ENCODE results near the gene LY6G5C. TPM values are rescaled to one million over a fixed set of nuclear protein-coding genes. Genes with fewer than 3 reads are reported as not detected.

LY6G5C gene, protein sequence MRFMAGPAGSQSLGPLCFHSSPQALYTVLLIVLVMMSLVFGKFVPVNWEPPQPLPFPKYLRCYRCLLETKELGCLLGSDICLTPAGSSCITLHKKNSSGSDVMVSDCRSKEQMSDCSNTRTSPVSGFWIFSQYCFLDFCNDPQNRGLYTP
- total RNA-seq (ENCODE audit: unreplicated experiment): 13.8 TPM
- long read RNA-seq, partial matches to known transcripts: 3 of 6 reads
- long read RNA-seq, other reads (novel, unspliced or antisense): 2 of 6 reads

DNA sequence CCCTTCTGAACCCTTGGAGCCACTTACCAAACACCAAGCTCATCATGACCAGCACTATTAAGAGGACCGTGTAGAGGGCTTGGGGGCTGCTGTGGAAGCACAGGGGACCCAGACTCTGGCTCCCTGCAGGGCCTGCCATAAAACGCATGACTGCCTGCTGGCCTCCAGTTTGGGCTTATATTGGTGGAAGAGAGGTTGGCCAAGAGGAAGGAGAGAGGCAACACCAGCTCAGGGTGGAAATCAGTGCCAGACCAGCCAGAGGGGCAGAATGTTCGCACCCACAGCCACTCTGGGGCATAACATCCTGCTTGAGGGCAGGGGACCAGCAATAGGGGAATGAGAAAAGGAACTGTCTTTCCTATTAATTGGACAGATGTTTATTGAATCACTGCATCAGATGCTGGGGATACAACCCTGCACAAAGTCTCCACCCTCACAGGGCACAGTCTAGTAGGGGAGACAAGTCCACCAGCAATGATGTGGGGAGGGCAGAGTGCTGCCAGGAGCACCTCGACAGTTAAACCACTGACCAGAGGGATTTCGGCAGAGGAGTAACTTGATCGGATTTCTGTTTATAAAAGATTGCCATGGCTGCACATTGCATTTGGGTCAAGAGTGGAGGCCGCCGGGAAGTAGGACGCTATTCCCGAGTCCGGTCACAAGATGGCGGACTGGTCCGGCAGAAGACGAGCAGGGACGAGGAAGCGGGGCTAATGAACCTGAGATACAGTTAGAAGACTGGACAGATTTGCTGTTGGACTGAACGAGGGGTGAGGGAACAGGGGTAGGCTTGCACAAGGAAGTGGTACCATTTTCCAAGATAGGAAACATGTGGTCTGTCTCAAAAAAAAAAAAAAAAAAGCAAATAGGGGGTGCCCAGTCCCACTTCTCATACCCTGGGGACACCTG, at the start of gene LY6G5C:
TSS of gene LY6G5C (minus strand) at position 842 of the 909 bp plus-strand sequence. CDS start at position 148, 694 bp downstream.
- Mint-ChIP-seq H3K27ac (ENCODE audit: unreplicated experiment) (peak within 1 kb of the TSS; percentile 77), H3K36me3 (ENCODE audit: unreplicated experiment) (no peaks in the 10 kb centered on the region), H3K4me3 (ENCODE audit: unreplicated experiment) (peak within 1 kb of the TSS; percentile 89), H3K27me3 (ENCODE audit: unreplicated experiment) (peaks cover 12% of the 10 kb centered on the region), H3K4me1 (ENCODE audit: low read depth, unreplicated experiment) (peaks cover 12% of the 10 kb centered on the region), H3K9me3 (ENCODE audit: unreplicated experiment) (peaks cover 17% of the 10 kb centered on the region)
- peak; percentile 81 for DNase-seq
- TF ChIP-seq, protein P1, sequence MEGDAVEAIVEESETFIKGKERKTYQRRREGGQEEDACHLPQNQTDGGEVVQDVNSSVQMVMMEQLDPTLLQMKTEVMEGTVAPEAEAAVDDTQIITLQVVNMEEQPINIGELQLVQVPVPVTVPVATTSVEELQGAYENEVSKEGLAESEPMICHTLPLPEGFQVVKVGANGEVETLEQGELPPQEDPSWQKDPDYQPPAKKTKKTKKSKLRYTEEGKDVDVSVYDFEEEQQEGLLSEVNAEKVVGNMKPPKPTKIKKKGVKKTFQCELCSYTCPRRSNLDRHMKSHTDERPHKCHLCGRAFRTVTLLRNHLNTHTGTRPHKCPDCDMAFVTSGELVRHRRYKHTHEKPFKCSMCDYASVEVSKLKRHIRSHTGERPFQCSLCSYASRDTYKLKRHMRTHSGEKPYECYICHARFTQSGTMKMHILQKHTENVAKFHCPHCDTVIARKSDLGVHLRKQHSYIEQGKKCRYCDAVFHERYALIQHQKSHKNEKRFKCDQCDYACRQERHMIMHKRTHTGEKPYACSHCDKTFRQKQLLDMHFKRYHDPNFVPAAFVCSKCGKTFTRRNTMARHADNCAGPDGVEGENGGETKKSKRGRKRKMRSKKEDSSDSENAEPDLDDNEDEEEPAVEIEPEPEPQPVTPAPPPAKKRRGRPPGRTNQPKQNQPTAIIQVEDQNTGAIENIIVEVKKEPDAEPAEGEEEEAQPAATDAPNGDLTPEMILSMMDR (IDR thresholded peaks at IDR 0.05; ENCODE audit: partially characterized antibody, unreplicated experiment): peak; percentile 45

DNA sequence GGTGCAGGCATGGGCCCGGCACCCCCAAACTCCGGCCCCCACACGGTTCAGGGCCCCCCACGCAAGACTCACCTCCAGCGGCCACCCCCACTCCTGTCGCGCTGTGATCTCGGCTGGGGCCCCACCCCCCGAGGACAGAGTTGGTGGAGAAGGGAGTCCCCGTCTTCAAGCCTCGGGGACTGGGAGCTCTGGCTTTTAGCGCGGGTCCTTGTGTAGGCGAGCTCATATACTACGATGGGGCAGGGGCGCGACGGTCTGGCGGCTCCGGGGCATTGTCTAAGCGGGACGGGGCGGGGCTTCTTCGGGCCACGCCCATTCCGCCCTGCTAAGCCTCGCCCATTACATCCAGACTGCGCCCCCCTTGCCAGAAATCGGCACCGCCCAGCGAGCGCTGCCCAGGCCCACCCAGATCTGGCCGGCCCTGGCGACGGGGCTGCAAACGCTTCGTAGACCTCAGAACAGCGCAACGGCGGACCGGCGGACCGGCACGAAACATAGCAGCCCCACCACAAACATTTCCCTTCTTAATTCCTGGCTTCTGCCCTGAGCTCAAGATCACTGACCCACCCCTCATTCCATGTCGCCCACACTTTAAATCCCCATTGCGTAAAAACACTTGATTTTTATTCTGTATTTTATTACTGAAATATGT, 49.2 kb upstream of the LY6G5C start:
- TF ChIP-seq, protein P1 (IDR thresholded peaks at IDR 0.05; ENCODE audit: partially characterized antibody, unreplicated experiment): no peak
- H3K9me3 Mint-ChIP-seq (ENCODE audit: unreplicated experiment): peaks cover 15% of the 10 kb centered on the region
- H3K27me3 Mint-ChIP-seq (ENCODE audit: unreplicated experiment): peaks cover 22% of the 10 kb centered on the region
- peaks cover 10% of the 10 kb centered on the region for H3K4me1 Mint-ChIP-seq (ENCODE audit: low read depth, unreplicated experiment)
- H3K36me3 Mint-ChIP-seq (ENCODE audit: unreplicated experiment): peaks cover 14% of the 10 kb centered on the region
- peak overlapping the region; percentile 98 for H3K4me3 Mint-ChIP-seq (ENCODE audit: unreplicated experiment)
- DNase-seq: peak; percentile 95
- H3K27ac Mint-ChIP-seq (ENCODE audit: unreplicated experiment): peak overlapping the region; percentile 96

DNA sequence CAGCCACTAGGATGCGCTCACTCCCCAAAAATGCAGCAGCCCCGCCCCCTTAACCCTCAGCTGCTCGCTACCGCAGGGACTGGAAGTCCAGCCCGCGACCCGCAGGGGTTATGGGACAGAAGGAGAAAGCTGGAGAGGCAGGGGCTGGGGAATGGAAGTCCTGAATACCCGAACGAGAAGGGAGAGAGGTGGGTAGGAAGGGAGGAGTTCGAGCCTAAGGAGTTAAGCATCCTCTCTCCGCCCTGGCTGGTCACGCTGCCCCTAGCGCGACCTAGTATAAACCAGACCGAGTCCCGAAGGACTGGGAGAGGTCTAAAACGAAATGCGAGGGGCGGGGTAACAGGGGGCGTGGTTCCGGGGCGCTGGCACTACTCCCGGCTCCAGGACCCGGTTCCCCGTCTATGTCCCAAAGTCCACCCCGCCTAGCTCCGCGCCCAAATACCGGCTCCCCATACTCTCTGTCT, 48.7 kb upstream of the LY6G5C start:
- peaks cover 14% of the 10 kb centered on the region for H3K36me3 Mint-ChIP-seq (ENCODE audit: unreplicated experiment)
- TF ChIP-seq, protein P1 (IDR thresholded peaks at IDR 0.05; ENCODE audit: partially characterized antibody, unreplicated experiment): peak; percentile 66
- peak; percentile 90 for DNase-seq

DNA sequence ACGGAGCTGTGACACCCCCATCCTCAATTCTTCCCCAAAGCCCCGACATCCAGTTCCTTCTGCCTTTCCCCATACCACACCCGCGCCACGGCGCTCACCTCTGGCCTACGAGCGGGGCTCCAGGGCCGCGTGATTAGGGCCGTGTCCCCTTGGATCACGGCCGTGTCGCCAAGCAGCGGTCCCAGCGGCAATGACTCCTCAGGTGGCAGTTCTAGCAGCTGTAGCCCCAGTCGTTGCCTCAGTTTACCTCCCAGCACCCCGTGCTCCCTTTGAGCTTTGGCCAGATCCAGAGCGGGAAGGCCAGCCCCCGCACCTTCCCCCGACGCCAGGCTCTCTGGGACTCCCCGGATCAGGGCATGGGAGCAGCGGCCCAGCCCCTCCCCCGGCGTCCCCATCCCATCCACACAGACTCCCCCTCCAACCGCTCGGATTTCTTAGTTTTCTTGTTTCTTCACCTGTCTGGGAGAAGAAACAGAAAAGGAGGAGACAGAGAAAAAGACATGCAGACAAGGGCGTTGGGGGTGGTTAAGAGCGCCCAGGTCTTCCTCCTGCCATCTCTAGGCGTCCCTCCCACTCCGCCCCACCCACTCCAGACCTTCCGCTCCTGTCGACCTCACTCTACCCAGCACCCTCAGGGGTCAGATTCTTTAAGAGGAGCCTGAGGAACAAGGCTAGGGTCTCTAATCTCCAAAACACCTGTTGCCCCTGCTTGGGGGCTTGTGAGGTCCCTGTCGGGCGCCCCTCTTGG, 48.1 kb upstream of the LY6G5C start, which contains the start of gene DDAH2:
TSS of gene DDAH2 (minus strand) at position 533 of the 748 bp plus-strand sequence. CDS start at position 395, 138 bp downstream.
- peaks cover 13% of the 10 kb centered on the region for H3K9me3 Mint-ChIP-seq (ENCODE audit: unreplicated experiment)
- no peak for DNase-seq

More for the DNA sequence above, 48.7 kb upstream of the LY6G5C start:
- H3K4me1 Mint-ChIP-seq (ENCODE audit: low read depth, unreplicated experiment): peaks cover 10% of the 10 kb centered on the region
- H3K27ac Mint-ChIP-seq (ENCODE audit: unreplicated experiment): peak overlapping the region; percentile 96
- peaks cover 21% of the 10 kb centered on the region for H3K27me3 Mint-ChIP-seq (ENCODE audit: unreplicated experiment)
- peaks cover 13% of the 10 kb centered on the region for H3K9me3 Mint-ChIP-seq (ENCODE audit: unreplicated experiment)
- H3K4me3 Mint-ChIP-seq (ENCODE audit: unreplicated experiment): peak overlapping the region; percentile 98

More for the DNA sequence above, 48.1 kb upstream of the LY6G5C start, which contains the start of gene DDAH2:
- Mint-ChIP-seq H3K27me3 (ENCODE audit: unreplicated experiment) (peaks cover 19% of the 10 kb centered on the region), H3K4me1 (ENCODE audit: low read depth, unreplicated experiment) (peaks cover 8% of the 10 kb centered on the region), H3K36me3 (ENCODE audit: unreplicated experiment) (peaks cover 14% of the 10 kb centered on the region), H3K4me3 (ENCODE audit: unreplicated experiment) (peak within 1 kb of the TSS; percentile 98), H3K27ac (ENCODE audit: unreplicated experiment) (peak within 1 kb of the TSS; percentile 96)
- TF ChIP-seq, protein P1 (IDR thresholded peaks at IDR 0.05; ENCODE audit: partially characterized antibody, unreplicated experiment): no peak

Measured in glutamatergic neuron (in vitro differentiated cells).